HEK293 (cell line): ENCODE measurements around the gene UQCRFS1.
A peak's percentile ranks its signal among the peaks of the same experiment; 100 is the strongest.

Experiments used
- CTCF ChIA-PET: fragments of 350-600 bp; formaldehyde crosslinking; extraction: SDS; loops from one replicate; lab custom pipeline; 2021; ENCODE audit warnings: antibody characterized with exemption; lab: Yijun Ruan, JAX
- POLR2A ChIA-PET: fragments of 300-600 bp; formaldehyde crosslinking; extraction: SDS; loops from one replicate; lab custom pipeline; 2020; ENCODE audit warnings: antibody characterized with exemption, inconsistent platforms; lab: Yijun Ruan, JAX
- H3K27ac ChIP-seq: fragments of 200-500 bp; sonication (Bioruptor generic); 2 replicates; pipeline ENCODE4 v1.5.1; 2014; ENCODE audit warnings: low read depth, low read length, control low read depth, inconsistent platforms; ENCODE audit errors: extremely low read depth
- H3K36me3 ChIP-seq, 2 experiments: fragments of 200-500 bp in 1 of 2; sonication (Bioruptor generic) in 1 of 2; 1 replicate in 1 of 2; 2 replicates in 1 of 2; pipeline ENCODE4 v1.5.1; 2014 to 2017; ENCODE audit warnings: inconsistent platforms in 2 of 2, low read length in 2 of 2; ENCODE audit not compliant: control insufficient read depth in 2 of 2, insufficient read depth in 1 of 2
- H3K4me1 ChIP-seq: fragments of 200-500 bp; sonication (Bioruptor generic); 2 replicates; pipeline ENCODE4 v1.5.1; 2014; ENCODE audit warnings: mild to moderate bottlenecking, low read length, inconsistent platforms; ENCODE audit not compliant: control insufficient read depth, insufficient read depth
- H3K4me3 ChIP-seq: 2 replicates; pipeline ENCODE4 v1.5.1; 2011; ENCODE audit warnings: low read depth, mild to moderate bottlenecking, control low read depth, low read length, moderate library complexity
- H3K9me3 ChIP-seq: fragments of 200-500 bp; sonication (Bioruptor generic); 2 replicates; pipeline ENCODE4 v1.5.1; 2014; ENCODE audit warnings: low read depth, low read length, inconsistent platforms; ENCODE audit not compliant: control insufficient read depth, insufficient read depth
- EGR2 ChIP-seq: fragments of 450-650 bp; formaldehyde crosslinking; IDR thresholded peaks from 2 replicates; pipeline ENCODE4 v1.5.1; 2016; ENCODE audit warnings: low read depth, missing biosample characterization, missing genetic modification characterization
- MZF1 ChIP-seq: fragments of 450-650 bp; formaldehyde crosslinking; IDR thresholded peaks from 2 replicates; pipeline ENCODE4 v1.5.1; 2017; ENCODE audit warnings: missing biosample characterization, missing genetic modification characterization, borderline replicate concordance
- SALL2 ChIP-seq: fragments of 450-650 bp; formaldehyde crosslinking; IDR thresholded peaks from 2 replicates; pipeline ENCODE4 v1.5.0; 2017; ENCODE audit warnings: missing biosample characterization, mild to moderate bottlenecking, missing genetic modification characterization, borderline replicate concordance
- SP7 ChIP-seq: fragments of 450-650 bp; formaldehyde crosslinking; IDR thresholded peaks from 2 replicates; pipeline ENCODE4 v1.5.1; 2016; ENCODE audit warnings: missing biosample characterization, missing genetic modification characterization
- WT1 ChIP-seq: fragments of 450-650 bp; formaldehyde crosslinking; IDR thresholded peaks from 2 replicates; pipeline ENCODE4 v1.5.1; 2016; ENCODE audit warnings: missing biosample characterization, missing genetic modification characterization
- ZFHX2 ChIP-seq: fragments of 450-650 bp; formaldehyde crosslinking; conservative IDR thresholded peaks from 2 replicates; pipeline ENCODE4 v1.5.1; 2016; ENCODE audit warnings: missing biosample characterization, missing genetic modification characterization
- ZIC2 ChIP-seq: fragments of 450-650 bp; formaldehyde crosslinking; IDR thresholded peaks from 2 replicates; pipeline ENCODE4 v1.5.1; 2016; ENCODE audit warnings: missing biosample characterization, missing genetic modification characterization
- ZNF350 ChIP-seq: fragments of 450-650 bp; formaldehyde crosslinking; IDR thresholded peaks from 2 replicates; pipeline ENCODE4 v1.5.0; 2017; ENCODE audit warnings: missing biosample characterization, mild to moderate bottlenecking, missing genetic modification characterization
- ZNF433 ChIP-seq: fragments of 450-650 bp; formaldehyde crosslinking; IDR thresholded peaks from 2 replicates; pipeline ENCODE4 v1.5.1; 2016; ENCODE audit warnings: missing biosample characterization, missing genetic modification characterization, low read depth
- ZNF501 ChIP-seq: fragments of 450-650 bp; formaldehyde crosslinking; IDR thresholded peaks from 2 replicates; pipeline ENCODE4 v1.5.1; 2016; ENCODE audit warnings: missing biosample characterization, missing genetic modification characterization
- ZNF521 ChIP-seq: fragments of 450-650 bp; formaldehyde crosslinking; IDR thresholded peaks from 2 replicates; pipeline ENCODE4 v1.5.1; 2017; ENCODE audit warnings: missing biosample characterization, mild to moderate bottlenecking, missing genetic modification characterization
- TF ChIP-seq, protein P1 (sequence below): fragments of 450-650 bp; formaldehyde crosslinking; IDR thresholded peaks from 2 replicates; pipeline ENCODE4 v1.5.1; 2016; ENCODE audit warnings: missing biosample characterization, missing genetic modification characterization
- TF ChIP-seq, protein P2 (sequence below): fragments of 450-650 bp; formaldehyde crosslinking; IDR thresholded peaks from 2 replicates; pipeline ENCODE4 v1.5.1; 2016; ENCODE audit warnings: missing biosample characterization, missing genetic modification characterization
- TF ChIP-seq, protein P3 (sequence below): fragments of 450-650 bp; formaldehyde crosslinking; IDR thresholded peaks from 2 replicates; pipeline ENCODE4; 2016; ENCODE audit warnings: missing biosample characterization, missing genetic modification characterization
- TF ChIP-seq, protein P4 (sequence below): fragments of 450-650 bp; formaldehyde crosslinking; IDR thresholded peaks from 2 replicates; pipeline ENCODE4 v1.5.1; 2016; ENCODE audit warnings: missing biosample characterization, missing genetic modification characterization
- TF ChIP-seq, protein P5 (sequence below): fragments of 450-650 bp; formaldehyde crosslinking; IDR thresholded peaks from 2 replicates; pipeline ENCODE4 v1.5.1; 2016; ENCODE audit warnings: missing biosample characterization, missing genetic modification characterization

Gene UQCRFS1

DNA sequence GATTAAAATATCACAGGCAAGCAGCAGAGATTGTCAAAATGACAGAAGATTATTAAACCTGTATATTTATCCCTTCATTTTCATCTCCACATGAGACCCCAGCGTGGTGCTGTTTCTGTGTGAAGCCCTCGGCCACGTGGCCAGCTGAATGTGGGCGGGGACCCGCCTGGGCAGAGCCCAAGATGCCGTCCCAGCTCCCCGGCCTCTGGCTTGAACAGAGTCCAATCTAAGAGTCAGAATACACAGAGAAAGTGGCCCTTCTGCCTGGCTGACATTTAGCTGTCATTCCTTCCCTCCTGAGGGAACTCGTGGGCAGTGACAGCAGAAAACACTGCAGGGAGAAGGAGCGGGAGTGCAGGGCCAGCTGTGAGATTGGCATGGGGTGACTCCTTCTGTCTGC is 34.9 kb upstream of the UQCRFS1 start:
- peaks cover 3% of the 10 kb centered on the region; the same call in 1 of the 2 replicates for H3K4me1 ChIP-seq
- CTCF ChIA-PET = interaction anchor here (0.5 to 3.2 kb wide), 7 partner anchors 9 to 347 kb away, joined by 3 to 15 read pairs (median 4); no protein-coding TSS in a partner anchor
- H3K9me3 ChIP-seq = no peaks in the 10 kb centered on the region
- no peak overlapping the region for H3K27ac ChIP-seq
- TF ChIP-seq, protein P1, sequence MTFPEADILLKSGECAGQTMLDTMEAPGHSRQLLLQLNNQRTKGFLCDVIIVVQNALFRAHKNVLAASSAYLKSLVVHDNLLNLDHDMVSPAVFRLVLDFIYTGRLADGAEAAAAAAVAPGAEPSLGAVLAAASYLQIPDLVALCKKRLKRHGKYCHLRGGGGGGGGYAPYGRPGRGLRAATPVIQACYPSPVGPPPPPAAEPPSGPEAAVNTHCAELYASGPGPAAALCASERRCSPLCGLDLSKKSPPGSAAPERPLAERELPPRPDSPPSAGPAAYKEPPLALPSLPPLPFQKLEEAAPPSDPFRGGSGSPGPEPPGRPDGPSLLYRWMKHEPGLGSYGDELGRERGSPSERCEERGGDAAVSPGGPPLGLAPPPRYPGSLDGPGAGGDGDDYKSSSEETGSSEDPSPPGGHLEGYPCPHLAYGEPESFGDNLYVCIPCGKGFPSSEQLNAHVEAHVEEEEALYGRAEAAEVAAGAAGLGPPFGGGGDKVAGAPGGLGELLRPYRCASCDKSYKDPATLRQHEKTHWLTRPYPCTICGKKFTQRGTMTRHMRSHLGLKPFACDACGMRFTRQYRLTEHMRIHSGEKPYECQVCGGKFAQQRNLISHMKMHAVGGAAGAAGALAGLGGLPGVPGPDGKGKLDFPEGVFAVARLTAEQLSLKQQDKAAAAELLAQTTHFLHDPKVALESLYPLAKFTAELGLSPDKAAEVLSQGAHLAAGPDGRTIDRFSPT (tag by site-specific recombination) = no peak
- TF ChIP-seq EGR2 (tag by site-specific recombination) (peak; percentile 35; the same call in 1 of the 2 replicates), ZFHX2 (tag by site-specific recombination) (peak; percentile 79), ZIC2 (peak; percentile 96)
- TF ChIP-seq, all 188 proteins: peak for 3
- Histone ChIP-seq H3K36me3 (no peaks in the 10 kb centered on the region), H3K4me3 (no peak overlapping the region)
- POLR2A ChIA-PET = no interaction called here

DNA sequence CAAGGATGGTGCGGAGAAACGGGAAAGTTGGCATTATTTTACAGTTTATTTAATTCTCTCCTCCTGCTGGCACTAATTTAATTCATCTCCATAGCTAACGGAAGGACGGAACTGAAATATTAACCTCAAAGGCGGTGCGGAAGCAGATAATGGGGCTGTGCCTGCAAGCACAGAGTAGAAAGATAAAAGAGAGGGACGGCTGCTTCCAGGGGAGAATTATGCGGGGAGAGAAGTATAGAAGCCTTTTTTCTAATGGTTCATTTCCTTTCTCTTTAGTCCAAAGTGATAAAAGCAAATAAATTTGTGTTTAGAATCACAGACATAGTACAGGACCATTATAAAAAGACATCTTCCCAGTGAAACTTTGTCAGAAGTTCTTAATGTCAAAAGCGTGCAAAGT is 34.5 kb upstream of the UQCRFS1 start:
- ChIA-PET CTCF (interaction anchor here (0.5 to 3.2 kb wide), 8 partner anchors 9 to 380 kb away, joined by 3 to 15 read pairs (median 4); no protein-coding TSS in a partner anchor), POLR2A (no interaction called here)
- Histone ChIP-seq H3K9me3 (no peaks in the 10 kb centered on the region), H3K27ac (no peak overlapping the region), H3K4me3 (no peak overlapping the region), H3K4me1 (peaks cover 3% of the 10 kb centered on the region; the same call in 1 of the 2 replicates), H3K36me3 (no peaks in the 10 kb centered on the region)
- TF ChIP-seq ZNF521 (no peak), SP7 (tag by site-specific recombination) (no peak), SALL2 (tag by site-specific recombination) (no peak), EGR2 (tag by site-specific recombination) (no peak), ZNF501 (tag by site-specific recombination) (no peak), MZF1 (tag by site-specific recombination) (no peak), ZNF350 (no peak), WT1 (tag by site-specific recombination) (no peak)
- TF ChIP-seq, protein P2, sequence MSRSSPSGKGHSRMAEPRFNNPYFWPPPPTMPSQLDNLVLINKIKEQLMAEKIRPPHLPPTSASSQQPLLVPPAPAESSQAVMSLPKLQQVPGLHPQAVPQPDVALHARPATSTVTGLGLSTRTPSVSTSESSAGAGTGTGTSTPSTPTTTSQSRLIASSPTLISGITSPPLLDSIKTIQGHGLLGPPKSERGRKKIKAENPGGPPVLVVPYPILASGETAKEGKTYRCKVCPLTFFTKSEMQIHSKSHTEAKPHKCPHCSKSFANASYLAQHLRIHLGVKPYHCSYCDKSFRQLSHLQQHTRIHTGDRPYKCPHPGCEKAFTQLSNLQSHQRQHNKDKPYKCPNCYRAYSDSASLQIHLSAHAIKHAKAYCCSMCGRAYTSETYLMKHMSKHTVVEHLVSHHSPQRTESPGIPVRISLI = no peak
- TF ChIP-seq, protein P3, sequence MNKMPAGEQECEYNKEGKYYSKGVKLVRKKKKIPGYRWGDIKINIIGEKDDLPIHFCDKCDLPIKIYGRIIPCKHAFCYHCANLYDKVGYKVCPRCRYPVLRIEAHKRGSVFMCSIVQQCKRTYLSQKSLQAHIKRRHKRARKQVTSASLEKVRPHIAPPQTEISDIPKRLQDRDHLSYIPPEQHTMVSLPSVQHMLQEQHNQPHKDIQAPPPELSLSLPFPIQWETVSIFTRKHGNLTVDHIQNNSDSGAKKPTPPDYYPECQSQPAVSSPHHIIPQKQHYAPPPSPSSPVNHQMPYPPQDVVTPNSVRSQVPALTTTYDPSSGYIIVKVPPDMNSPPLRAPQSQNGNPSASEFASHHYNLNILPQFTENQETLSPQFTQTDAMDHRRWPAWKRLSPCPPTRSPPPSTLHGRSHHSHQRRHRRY = no peak

DNA sequence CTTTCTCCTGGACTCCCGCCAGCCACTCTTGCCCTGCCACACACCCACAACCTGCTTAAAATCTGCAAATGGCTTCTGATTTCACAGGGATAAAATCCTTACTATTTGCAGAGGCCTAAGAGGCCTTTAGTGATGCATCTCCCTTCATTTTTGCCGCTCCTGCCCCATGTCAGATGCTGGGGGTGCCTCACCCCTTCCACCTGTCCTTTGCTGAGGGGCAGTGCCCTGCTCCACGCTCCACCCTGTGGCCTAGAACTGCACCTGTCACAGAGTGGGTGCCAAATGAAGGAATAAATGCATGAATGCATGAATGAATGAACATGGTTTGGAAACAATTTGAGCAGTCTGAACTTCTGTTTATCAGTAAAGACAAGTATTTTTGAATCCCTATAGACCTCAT is 34.1 kb upstream of the UQCRFS1 start:
- ChIA-PET POLR2A (no interaction called here), CTCF (interaction anchor here (0.5 to 3.2 kb wide), 7 partner anchors 8 to 421 kb away, joined by 3 to 15 read pairs (median 4); no protein-coding TSS in a partner anchor)
- Histone ChIP-seq H3K4me3 (no peak overlapping the region), H3K27ac (no peak overlapping the region), H3K4me1 (peaks cover 3% of the 10 kb centered on the region; the same call in 1 of the 2 replicates), H3K36me3 (no peaks in the 10 kb centered on the region), H3K9me3 (no peaks in the 10 kb centered on the region)
- TF ChIP-seq SP7 (tag by site-specific recombination) = no peak
- TF ChIP-seq ZNF433 = no peak
- peak; percentile 64; the same call in 1 of the 2 replicates for TF ChIP-seq ZFHX2 (tag by site-specific recombination)
- TF ChIP-seq, protein P4, sequence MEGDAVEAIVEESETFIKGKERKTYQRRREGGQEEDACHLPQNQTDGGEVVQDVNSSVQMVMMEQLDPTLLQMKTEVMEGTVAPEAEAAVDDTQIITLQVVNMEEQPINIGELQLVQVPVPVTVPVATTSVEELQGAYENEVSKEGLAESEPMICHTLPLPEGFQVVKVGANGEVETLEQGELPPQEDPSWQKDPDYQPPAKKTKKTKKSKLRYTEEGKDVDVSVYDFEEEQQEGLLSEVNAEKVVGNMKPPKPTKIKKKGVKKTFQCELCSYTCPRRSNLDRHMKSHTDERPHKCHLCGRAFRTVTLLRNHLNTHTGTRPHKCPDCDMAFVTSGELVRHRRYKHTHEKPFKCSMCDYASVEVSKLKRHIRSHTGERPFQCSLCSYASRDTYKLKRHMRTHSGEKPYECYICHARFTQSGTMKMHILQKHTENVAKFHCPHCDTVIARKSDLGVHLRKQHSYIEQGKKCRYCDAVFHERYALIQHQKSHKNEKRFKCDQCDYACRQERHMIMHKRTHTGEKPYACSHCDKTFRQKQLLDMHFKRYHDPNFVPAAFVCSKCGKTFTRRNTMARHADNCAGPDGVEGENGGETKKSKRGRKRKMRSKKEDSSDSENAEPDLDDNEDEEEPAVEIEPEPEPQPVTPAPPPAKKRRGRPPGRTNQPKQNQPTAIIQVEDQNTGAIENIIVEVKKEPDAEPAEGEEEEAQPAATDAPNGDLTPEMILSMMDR (tag by site-specific recombination) = peak; percentile 66
- TF ChIP-seq, protein P5, sequence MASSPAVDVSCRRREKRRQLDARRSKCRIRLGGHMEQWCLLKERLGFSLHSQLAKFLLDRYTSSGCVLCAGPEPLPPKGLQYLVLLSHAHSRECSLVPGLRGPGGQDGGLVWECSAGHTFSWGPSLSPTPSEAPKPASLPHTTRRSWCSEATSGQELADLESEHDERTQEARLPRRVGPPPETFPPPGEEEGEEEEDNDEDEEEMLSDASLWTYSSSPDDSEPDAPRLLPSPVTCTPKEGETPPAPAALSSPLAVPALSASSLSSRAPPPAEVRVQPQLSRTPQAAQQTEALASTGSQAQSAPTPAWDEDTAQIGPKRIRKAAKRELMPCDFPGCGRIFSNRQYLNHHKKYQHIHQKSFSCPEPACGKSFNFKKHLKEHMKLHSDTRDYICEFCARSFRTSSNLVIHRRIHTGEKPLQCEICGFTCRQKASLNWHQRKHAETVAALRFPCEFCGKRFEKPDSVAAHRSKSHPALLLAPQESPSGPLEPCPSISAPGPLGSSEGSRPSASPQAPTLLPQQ (tag by site-specific recombination) = no peak
